Upper lobe of left lung (tissue), 4 donors: ENCODE data around the gene NDUFS5.

Experiments
- CTCF ChIP-seq, 6 experiments: fragments of 450-650 bp in 4 of 6; fragments of 200-600 bp in 2 of 6; sonication (generic) in 2 of 6; IDR thresholded peaks; one replicate each; pipeline ENCODE4 v1.5.1; 2016 to 2019; ENCODE audit warnings: antibody characterized with exemption in 6 of 6
- EP300 ChIP-seq, 4 donors: sonication (generic); formaldehyde crosslinking; IDR thresholded peaks; one replicate each; pipeline ENCODE4 v1.5.1; 2017; ENCODE audit warnings: antibody characterized with exemption in 4 of 4, control low read depth in 2 of 4
- POLR2A ChIP-seq, 4 donors: fragments of 450-650 bp; IDR thresholded peaks; one replicate each; pipeline ENCODE4 v1.5.1; 2016 to 2017; ENCODE audit warnings: antibody characterized with exemption in 4 of 4, mild to moderate bottlenecking in 2 of 4
- POLR2AphosphoS5 ChIP-seq, 2 donors: sonication (generic); formaldehyde crosslinking; IDR thresholded peaks; one replicate each; pipeline ENCODE4 v1.5.1; 2017; ENCODE audit warnings: antibody characterized with exemption in 2 of 2

- TF ChIP-seq CTCF (IDR thresholded peaks at IDR 0.05): no peak
- TF ChIP-seq POLR2AphosphoS5 (IDR thresholded peaks at IDR 0.05): no peak
- TF ChIP-seq POLR2A (IDR thresholded peaks at IDR 0.05): no peak
- TF ChIP-seq EP300 (IDR thresholded peaks at IDR 0.05): no peak
Measured at GRCh38 chr1:38991638-38992411, 34.3 kb upstream of the NDUFS5 start.
